ENCODE results near the gene TTC17. TPM values are rescaled to one million over a fixed set of nuclear protein-coding genes. Genes with fewer than 3 reads are reported as not detected.
A peak's percentile ranks its signal among the peaks of the same experiment; 100 is the strongest.

The TTC17 gene
- total and polyA plus RNA-seq, 9 of the 15 experiments (the other 6 are each of a cell fraction or from before 2014, with no cell fraction given) = 19.7 to 99.1 (median 53.3) TPM

DNA sequence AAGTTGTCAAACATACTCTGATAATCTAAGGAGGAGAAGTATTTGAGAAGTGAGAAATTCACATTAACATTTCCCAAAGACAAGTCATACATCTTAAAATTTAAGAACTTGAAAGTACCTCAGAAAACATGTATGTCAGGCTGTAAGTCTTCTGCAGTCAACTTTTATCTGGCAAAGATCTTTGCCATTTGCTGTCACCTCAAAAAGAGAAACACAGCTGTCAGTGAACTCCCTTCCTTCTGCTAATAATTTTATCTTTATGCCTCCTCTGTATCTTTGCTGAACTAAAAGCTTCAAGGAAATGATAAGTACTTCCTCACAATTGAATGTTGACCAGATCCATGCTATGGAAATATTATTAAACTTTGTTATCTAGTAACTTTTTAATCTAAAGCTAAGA is 18.7 kb downstream of the TTC17 start:
- Histone ChIP-seq H3K27me3 (ENCODE audit: control insufficient read depth in 2 of 2, insufficient read depth in 2 of 2, low read length in 2 of 2) (no peaks in the 10 kb centered on the region), H3K79me2 (ENCODE audit: control insufficient read depth, insufficient read depth, low read length) (peaks cover 62% of the 10 kb centered on the region), H3K4me3 (no peak overlapping the region), H3K4me1 (replicated peaks in 1 of 2; ENCODE audit: control insufficient read depth in 2 of 2, insufficient read depth in 2 of 2, low read length in 2 of 2) (peaks cover 5 to 14% of the 10 kb centered on the region in 2 experiments; a peak in 3 of 5 replicates), H3K9ac (ENCODE audit: insufficient read depth in 1 of 2, low read depth in 2 of 2, low read length in 2 of 2) (no peak overlapping the region), H3K27ac (ENCODE audit: extremely low read depth, low read depth, low read length) (no peak overlapping the region), H4K20me1 (replicated peaks; ENCODE audit: control insufficient read depth, insufficient read depth, low read length) (0 out of 2 replicates have a peak, but pooled peaks cover 5% of the 10 kb centered on the region), H2AFZ (ENCODE audit: low read depth, low read length) (no peak overlapping the region), H3K9me3 (replicated peaks; ENCODE audit: control insufficient read depth, insufficient read depth, low read depth, low read length) (no peaks in the 10 kb centered on the region), H3K9me1 (ENCODE audit: control insufficient read depth, insufficient read depth, low read length) (no peaks in the 10 kb centered on the region), H3K36me3 (ENCODE audit: control insufficient read depth, insufficient read depth, low read length) (peaks cover 41% of the 10 kb centered on the region; the same call in 2 of the 3 replicates), H3K4me2 (ENCODE audit: insufficient read depth, low read length) (no peak overlapping the region)
- DNase-seq (ENCODE audit: extremely low read depth in 1 of 4, low spot score in 3 of 4) (no peak), FAIRE-seq (peak; percentile 61), ATAC-seq (peak; percentile 26; the same call in 1 of the 3 replicates)
- ChIA-PET POLR2A (interaction anchor here (1.0 to 1.6 kb wide), 2 partner anchors 11 to 35 kb away, joined by 3 to 8 read pairs; no protein-coding TSS in a partner anchor), CTCF (ENCODE audit: low intra/inter-chr PET ratio) (no interaction called here)
- in situ Hi-C loops (cut with MboI) = no loop called here
- no TSS peak for BruUV-seq (replicated peaks)
- intact Hi-C loops (cut with micrococcal nuclease) = no loop called here
- TF ChIP-seq MEIS2 (IDR thresholded peaks at IDR 0.05; ENCODE audit: partially characterized antibody) (peak; percentile 67), SRF (CRISPR knock-in tag; IDR thresholded peaks at IDR 0.05) (no peak), ZC3H11A (IDR thresholded peaks at IDR 0.05; ENCODE audit: low read depth, low read length) (no peak), ZNF263 (CRISPR knock-in tag; IDR thresholded peaks at IDR 0.05; ENCODE audit: borderline replicate concordance) (no peak), SP2 (IDR thresholded peaks at IDR 0.05; ENCODE audit: extremely low read depth, low read depth, low read length, poor library complexity, severe bottlenecking) (no peak), ADNP (tag; IDR thresholded peaks at IDR 0.05) (peak; percentile 32; the same call in 1 of the 2 replicates), CBFA2T3 (IDR thresholded peaks at IDR 0.05) (peak; percentile 36; the same call in 1 of the 2 replicates), RB1 (IDR thresholded peaks at IDR 0.05; ENCODE audit: low read depth) (no peak), FOXK2 (conservative IDR thresholded peaks at IDR 0.05 in 1 of 2, IDR thresholded peaks at IDR 0.05 in 1 of 2; ENCODE audit: low read depth in 2 of 2) (no peak), ZNF175 (CRISPR knock-in tag; IDR thresholded peaks at IDR 0.05; ENCODE audit: low read depth) (no peak), TEAD4 (IDR thresholded peaks at IDR 0.05; ENCODE audit: low read length) (peak; percentile 39; the same call in 1 of the 2 replicates), TEAD4 (CRISPR knock-in tag; IDR thresholded peaks at IDR 0.05; ENCODE audit: borderline replicate concordance) (no peak), GATA2 (CRISPR knock-in tag; IDR thresholded peaks at IDR 0.05) (0 out of 2 replicates have a peak, but pooled peaks have one; percentile 14), SP1 (CRISPR knock-in tag; IDR thresholded peaks at IDR 0.05) (no peak), TAL1 (IDR thresholded peaks at IDR 0.05) (no peak), ARID1B (IDR thresholded peaks at IDR 0.05) (0 out of 2 replicates have a peak, but pooled peaks have one; percentile 20)
- TF ChIP-seq, protein P1, sequence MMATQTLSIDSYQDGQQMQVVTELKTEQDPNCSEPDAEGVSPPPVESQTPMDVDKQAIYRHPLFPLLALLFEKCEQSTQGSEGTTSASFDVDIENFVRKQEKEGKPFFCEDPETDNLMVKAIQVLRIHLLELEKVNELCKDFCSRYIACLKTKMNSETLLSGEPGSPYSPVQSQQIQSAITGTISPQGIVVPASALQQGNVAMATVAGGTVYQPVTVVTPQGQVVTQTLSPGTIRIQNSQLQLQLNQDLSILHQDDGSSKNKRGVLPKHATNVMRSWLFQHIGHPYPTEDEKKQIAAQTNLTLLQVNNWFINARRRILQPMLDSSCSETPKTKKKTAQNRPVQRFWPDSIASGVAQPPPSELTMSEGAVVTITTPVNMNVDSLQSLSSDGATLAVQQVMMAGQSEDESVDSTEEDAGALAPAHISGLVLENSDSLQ (IDR thresholded peaks at IDR 0.05) = peak; percentile 74
- TF ChIP-seq, protein P2, sequence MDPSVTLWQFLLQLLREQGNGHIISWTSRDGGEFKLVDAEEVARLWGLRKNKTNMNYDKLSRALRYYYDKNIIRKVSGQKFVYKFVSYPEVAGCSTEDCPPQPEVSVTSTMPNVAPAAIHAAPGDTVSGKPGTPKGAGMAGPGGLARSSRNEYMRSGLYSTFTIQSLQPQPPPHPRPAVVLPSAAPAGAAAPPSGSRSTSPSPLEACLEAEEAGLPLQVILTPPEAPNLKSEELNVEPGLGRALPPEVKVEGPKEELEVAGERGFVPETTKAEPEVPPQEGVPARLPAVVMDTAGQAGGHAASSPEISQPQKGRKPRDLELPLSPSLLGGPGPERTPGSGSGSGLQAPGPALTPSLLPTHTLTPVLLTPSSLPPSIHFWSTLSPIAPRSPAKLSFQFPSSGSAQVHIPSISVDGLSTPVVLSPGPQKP (CRISPR knock-in tag; IDR thresholded peaks at IDR 0.05) = no peak
- TF ChIP-seq, protein P3, sequence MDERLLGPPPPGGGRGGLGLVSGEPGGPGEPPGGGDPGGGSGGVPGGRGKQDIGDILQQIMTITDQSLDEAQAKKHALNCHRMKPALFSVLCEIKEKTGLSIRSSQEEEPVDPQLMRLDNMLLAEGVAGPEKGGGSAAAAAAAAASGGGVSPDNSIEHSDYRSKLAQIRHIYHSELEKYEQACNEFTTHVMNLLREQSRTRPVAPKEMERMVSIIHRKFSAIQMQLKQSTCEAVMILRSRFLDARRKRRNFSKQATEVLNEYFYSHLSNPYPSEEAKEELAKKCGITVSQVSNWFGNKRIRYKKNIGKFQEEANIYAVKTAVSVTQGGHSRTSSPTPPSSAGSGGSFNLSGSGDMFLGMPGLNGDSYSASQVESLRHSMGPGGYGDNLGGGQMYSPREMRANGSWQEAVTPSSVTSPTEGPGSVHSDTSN (CRISPR knock-in tag; IDR thresholded peaks at IDR 0.05; ENCODE audit: low read depth) = no peak
- TF ChIP-seq, protein P3 (tag; conservative IDR thresholded peaks at IDR 0.05; ENCODE audit: low read depth) = peak; percentile 79

Measured in K562 (cell line).